ACC112 (cell line): ENCODE measurements around the gene ZDHHC1.
A peak's percentile ranks its signal among the peaks of the same experiment; 100 is the strongest.
"Not testable (repeated sequence)": the region's sequence is repeated elsewhere in the genome, so short reads cannot be mapped to it uniquely, and the experiment has no call there.

Source experiments
- H2AFZ ChIP-seq: fragments of 200-600 bp; sonication (generic); one replicate; pipeline ENCODE4 v1.6.0; 2017; ENCODE audit warnings: antibody characterized with exemption, low read length; ENCODE audit not compliant: unreplicated experiment
- H3K27ac ChIP-seq: fragments of 200-600 bp; sonication (generic); 2 replicates; pipeline ENCODE4 v1.5.1; 2014; ENCODE audit warnings: low read depth, mild to moderate bottlenecking, antibody characterized with exemption, low read length, moderate library complexity
- H3K27me3 ChIP-seq: fragments of 200-600 bp; sonication (generic); 2 replicates; pipeline ENCODE4 v1.6.1; 2014; ENCODE audit warnings: mild to moderate bottlenecking, antibody characterized with exemption, low read length, moderate library complexity, mixed read lengths; ENCODE audit not compliant: insufficient read depth
- H3K36me3 ChIP-seq: fragments of 200-600 bp; sonication (generic); 2 replicates; pipeline ENCODE4 v1.6.1; 2016; ENCODE audit warnings: mild to moderate bottlenecking, antibody characterized with exemption, low read length, moderate library complexity, mixed read lengths; ENCODE audit not compliant: insufficient read depth
- H3K4me1 ChIP-seq: fragments of 200-600 bp; sonication (generic); one replicate; pipeline ENCODE4 v1.6.1; 2016; ENCODE audit warnings: low read length, mixed read lengths; ENCODE audit not compliant: insufficient read depth, unreplicated experiment, control insufficient read depth
- H3K4me3 ChIP-seq: fragments of 200-600 bp; sonication (generic); 2 replicates; pipeline ENCODE4 v1.5.1; 2014; ENCODE audit warnings: mild to moderate bottlenecking, low read depth, low read length
- H3K79me2 ChIP-seq: fragments of 200-600 bp; sonication (generic); one replicate; pipeline ENCODE4 v1.6.0; 2016; ENCODE audit warnings: low read length; ENCODE audit not compliant: control insufficient read depth, unreplicated experiment, insufficient read depth

Gene ZDHHC1

DNA sequence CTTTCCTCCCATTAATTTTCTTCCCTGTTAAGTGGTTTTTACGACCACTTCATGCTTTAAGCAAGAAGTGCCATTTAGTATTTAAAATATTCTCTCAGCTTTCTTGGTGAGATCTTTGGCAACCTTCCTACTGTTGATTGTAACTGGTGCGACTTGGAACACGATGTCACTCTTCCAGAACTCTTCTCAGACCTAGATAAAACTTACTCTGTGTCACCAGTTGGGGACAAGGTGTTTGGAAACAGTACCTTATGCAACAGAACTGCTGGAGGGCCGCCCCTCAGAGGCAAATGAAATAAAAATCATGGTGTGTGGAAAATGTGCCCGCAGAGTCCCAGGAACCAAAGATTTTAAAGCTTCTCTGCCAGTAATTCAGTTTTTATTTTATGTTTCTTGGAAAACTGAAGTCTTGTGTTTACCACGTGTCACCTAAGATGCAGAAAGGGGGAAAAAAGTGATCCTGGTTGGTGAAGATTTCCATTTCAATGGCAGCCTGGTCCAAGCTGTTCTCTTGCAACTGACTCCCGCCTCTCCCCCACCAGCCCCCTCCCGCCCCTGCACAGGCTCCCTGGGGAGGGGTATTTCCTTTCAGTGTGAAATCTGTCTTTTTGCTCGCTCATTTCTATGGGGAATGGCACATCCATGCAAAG lies 7.5 kb upstream of the ZDHHC1 start:
- H3K27ac ChIP-seq, result no peak overlapping the region
- peaks cover 9% of the 10 kb centered on the region; the same call in 1 of the 2 replicates for H3K27me3 ChIP-seq

DNA sequence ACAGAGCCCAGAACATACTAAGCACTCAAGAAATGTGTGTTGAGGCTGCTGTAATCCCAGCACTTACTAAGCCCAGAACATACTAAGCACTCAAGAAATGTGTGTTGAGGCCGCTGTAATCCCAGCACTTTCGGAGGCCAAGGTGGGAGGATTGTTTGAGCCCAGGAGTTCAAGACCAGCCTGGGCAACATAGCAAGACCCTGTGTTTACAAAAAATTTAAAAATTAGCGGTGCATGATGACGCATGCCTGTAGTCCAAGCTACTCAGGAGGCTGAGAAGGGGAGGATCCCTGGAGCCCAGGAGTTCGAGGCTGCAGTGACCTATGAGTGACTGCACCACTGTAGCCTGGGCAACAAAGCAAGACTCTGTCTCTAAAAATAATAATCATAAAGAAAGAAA lies 6.7 kb upstream of the ZDHHC1 start:
- H3K4me3 ChIP-seq, result no peak overlapping the region
- no peak overlapping the region for H2AFZ ChIP-seq
- 0 out of 2 replicates have a peak, but pooled peaks cover 9% of the 10 kb centered on the region for H3K27me3 ChIP-seq
- no peaks in the 10 kb centered on the region for H3K36me3 ChIP-seq
- H3K79me2 ChIP-seq, result no peaks in the 10 kb centered on the region
- no peak overlapping the region for H3K27ac ChIP-seq
- no peaks in the 10 kb centered on the region for H3K4me1 ChIP-seq

More for the DNA sequence above, 7.5 kb upstream of the ZDHHC1 start:
- Histone ChIP-seq H3K79me2 (no peaks in the 10 kb centered on the region), H2AFZ (no peak overlapping the region), H3K4me1 (no peaks in the 10 kb centered on the region), H3K4me3 (no peak overlapping the region), H3K36me3 (no peaks in the 10 kb centered on the region)

DNA sequence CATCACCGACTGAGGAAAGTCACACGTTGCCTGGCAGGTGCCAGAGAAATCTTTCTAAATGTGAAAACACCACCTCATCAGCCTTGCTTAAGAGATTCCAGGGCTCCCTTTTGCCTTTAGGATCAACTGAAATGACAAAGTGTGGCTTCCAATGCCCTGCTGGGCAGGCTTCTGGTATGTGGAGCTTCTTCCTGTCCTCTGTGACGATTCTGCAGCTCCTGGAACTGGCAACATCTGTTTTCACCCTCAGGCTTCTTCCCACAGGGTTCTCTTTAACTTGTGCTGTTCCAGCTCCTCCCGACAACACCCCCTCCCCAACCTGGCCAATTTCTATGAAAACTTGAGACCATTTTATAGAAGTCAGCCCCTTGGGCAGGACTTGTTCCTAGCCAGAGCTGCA lies 4.8 kb upstream of the ZDHHC1 start:
- no peaks in the 10 kb centered on the region for H3K4me1 ChIP-seq
- 0 out of 2 replicates have a peak, but pooled peaks cover 9% of the 10 kb centered on the region for H3K27me3 ChIP-seq
- no peak overlapping the region for H3K4me3 ChIP-seq
- H3K27ac ChIP-seq, result no peak overlapping the region
- H3K79me2 ChIP-seq, result no peaks in the 10 kb centered on the region
- H2AFZ ChIP-seq, result no peak overlapping the region
- H3K36me3 ChIP-seq, result no peaks in the 10 kb centered on the region

DNA sequence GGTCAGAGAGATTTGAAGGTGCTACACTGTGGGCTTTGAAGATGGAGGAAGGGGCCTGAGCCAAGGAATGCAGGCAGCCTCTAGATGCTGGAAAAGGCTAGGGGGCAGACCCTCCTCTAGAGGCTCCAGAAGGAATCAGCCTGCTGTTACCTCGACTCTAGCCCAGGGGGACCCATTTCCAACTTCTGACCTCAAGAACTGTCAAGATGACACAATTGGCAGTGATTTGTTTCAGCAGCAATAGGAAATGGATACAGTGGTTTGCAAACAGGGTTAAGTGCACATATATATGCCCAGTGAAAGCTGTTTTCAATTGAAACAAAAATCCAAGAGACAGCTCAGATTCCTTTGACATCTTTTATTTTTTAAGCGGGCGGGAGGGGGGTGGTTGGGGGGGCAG lies 3.7 kb upstream of the ZDHHC1 start:
- no peaks in the 10 kb centered on the region for H3K4me1 ChIP-seq
- H3K36me3 ChIP-seq, result no peaks in the 10 kb centered on the region
- H3K27ac ChIP-seq, result no peak overlapping the region
- peaks cover 4% of the 10 kb centered on the region for H3K79me2 ChIP-seq
- no peak overlapping the region for H2AFZ ChIP-seq
- H3K4me3 ChIP-seq, result no peak overlapping the region
- no peaks in the 10 kb centered on the region for H3K27me3 ChIP-seq

DNA sequence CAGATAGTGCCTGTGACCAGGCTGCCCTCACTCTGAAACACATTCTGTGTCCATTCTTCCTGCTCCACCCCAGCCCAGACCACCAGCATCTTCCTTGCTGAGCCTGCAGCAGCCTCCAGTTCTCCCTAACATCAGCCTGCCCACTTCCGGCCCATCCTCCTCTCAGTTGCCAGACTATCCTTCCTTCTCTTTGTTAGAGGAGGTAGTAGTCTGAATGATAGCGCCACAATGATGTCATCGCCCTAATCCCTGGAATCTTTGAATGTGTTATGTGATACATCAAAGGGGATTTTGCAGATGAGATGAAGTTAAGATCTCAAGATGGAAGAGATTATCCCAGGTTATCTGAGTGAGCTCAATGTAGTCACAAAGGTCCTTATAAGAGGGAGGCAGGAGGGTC lies 3.2 kb upstream of the ZDHHC1 start:
- no peak overlapping the region for H3K27ac ChIP-seq
- H3K4me3 ChIP-seq, result no peak overlapping the region
- no peaks in the 10 kb centered on the region for H3K4me1 ChIP-seq
- H3K79me2 ChIP-seq, result peaks cover 5% of the 10 kb centered on the region
- H3K27me3 ChIP-seq, result no peaks in the 10 kb centered on the region
- no peaks in the 10 kb centered on the region for H3K36me3 ChIP-seq
- no peak overlapping the region for H2AFZ ChIP-seq

DNA sequence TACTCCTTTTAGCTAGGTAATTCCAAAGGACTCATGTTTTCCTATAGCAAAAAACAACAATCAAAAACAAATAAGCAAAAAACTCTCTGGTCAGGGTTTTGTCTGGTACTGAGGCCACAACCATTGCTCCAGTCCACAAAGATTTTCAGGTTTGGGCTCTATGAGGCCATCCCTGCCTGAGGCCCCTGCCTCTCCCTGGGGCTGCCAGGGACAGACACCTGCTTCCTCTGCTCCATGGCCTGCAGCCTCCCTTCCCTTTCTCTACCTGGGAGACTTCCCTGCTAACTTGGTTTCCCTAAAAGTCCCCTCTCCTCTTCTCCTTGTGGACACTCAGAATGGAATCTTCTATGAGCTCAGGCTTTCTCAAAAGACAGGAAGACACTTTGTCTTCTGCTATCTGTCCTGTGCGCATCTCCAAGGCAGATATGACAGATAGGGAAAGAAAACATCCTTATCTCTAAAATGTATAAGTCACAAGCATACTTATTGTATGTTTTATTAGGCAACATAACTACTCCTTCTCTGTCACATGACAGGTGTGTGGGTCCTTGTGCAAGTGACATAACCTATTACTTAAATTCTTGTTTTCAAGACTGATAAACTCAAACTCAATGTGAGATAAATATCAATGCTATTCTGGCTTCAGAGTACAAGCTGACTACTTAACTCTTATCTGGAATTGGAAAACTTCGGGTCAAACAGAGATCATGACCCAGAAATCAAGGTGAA lies 1.2 kb upstream of the ZDHHC1 start:
- peaks cover 4% of the 10 kb centered on the region for H3K4me1 ChIP-seq
- no peak overlapping the region for H3K27ac ChIP-seq
- no peaks in the 10 kb centered on the region for H3K27me3 ChIP-seq
- H3K36me3 ChIP-seq, result no peaks in the 10 kb centered on the region
- peaks cover 8% of the 10 kb centered on the region for H3K79me2 ChIP-seq
- no peak overlapping the region for H3K4me3 ChIP-seq
- H2AFZ ChIP-seq, result no peak overlapping the region

DNA sequence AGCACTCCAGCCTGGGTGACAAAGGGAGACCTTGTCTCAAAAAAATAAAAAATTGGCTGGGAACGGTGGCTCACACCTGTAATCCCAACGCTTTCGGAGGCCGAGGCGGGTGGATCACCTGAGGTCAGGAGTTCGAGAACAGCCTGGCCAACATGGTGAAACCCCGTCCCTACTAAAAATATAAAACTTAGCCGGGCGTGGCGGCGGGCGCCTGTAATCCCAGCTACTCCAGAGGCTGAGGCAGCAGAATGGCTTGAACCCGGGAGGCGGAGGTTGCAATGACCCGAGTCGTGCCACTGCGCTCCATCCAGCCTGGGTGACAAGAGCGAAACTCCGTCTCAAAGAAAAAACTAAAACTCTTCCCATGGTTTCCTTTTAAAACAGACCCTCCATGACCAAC lies 856 bp downstream of the ZDHHC1 start:
- not testable (repeated sequence) for H3K4me1 ChIP-seq, H3K79me2 ChIP-seq, H3K27me3 ChIP-seq, H3K36me3 ChIP-seq
- H2AFZ ChIP-seq, result peak overlapping the region; percentile 77
- H3K27ac ChIP-seq, result peak overlapping the region; percentile 65
- H3K4me3 ChIP-seq, result peak overlapping the region; percentile 83

DNA sequence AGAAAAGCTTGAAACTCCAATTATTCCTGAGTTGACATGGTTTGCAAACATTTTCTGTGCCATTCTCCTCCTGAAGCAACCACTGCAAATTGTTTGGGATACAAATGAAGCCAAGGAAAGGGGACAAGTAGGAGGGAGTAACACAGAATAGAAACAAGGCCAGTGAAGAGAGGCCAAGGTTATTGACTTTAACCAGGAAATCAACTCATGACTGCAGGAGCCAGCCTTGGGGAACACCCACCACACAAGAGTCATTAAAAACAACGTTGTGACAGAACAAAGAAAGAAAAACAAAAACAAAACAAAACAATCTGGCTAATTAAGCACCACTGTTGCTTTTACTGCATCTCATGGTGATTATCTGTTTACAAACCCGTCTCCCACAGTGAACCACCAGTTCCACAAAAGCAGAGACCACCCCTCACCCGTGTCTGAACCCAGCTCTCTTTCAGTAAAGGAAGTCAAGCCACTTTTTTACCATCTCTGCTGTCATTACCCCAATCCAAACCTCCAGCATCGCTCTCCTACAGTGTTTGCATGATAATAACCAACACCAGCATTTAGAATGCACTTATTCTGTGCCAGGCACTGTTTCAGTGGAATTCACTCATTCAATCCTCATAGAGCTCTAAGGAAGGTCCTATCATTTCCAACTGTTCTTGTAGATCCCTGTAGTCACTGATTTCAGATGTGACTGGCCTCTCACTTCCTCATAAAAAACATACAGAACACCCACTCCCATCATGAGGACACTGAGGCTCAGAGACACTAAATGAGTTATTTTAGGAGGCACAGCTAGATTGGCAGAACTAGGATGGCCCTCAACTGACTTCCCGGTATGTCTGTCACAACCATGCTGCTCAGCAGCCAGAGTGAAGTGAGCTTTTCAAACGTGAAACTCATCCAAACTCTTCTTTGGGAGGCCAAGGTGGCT lies 2.0 kb downstream of the ZDHHC1 start:
- H3K4me1 ChIP-seq, result peaks cover 4% of the 10 kb centered on the region
- H3K27ac ChIP-seq, result no peak overlapping the region
- no peak overlapping the region for H2AFZ ChIP-seq
- H3K4me3 ChIP-seq, result no peak overlapping the region
- no peaks in the 10 kb centered on the region for H3K36me3 ChIP-seq
- no peaks in the 10 kb centered on the region for H3K27me3 ChIP-seq
- peaks cover 8% of the 10 kb centered on the region for H3K79me2 ChIP-seq

DNA sequence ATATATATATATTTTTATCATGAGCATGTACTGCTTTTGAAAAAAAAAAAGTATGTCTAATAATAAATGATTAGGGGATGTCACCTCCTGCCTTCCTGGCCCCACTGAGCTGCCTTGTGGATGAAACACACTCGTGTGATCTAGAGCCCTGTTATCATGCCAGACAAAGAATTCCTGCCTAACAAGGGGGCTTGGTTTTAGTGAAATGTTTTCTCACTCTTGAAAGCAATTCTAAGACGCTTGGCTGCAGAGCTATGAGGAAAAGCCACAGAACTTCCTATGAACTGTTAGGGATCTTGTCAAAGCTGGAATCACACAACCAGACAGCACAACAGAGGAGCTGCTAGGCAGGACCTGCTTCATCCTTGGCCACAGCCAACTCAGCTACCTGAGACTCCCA lies 4.0 kb downstream of the ZDHHC1 start:
- Histone ChIP-seq H3K27me3 (no peaks in the 10 kb centered on the region), H2AFZ (no peak overlapping the region), H3K4me3 (no peak overlapping the region), H3K79me2 (peaks cover 8% of the 10 kb centered on the region), H3K36me3 (no peaks in the 10 kb centered on the region), H3K27ac (no peak overlapping the region), H3K4me1 (peaks cover 10% of the 10 kb centered on the region)

DNA sequence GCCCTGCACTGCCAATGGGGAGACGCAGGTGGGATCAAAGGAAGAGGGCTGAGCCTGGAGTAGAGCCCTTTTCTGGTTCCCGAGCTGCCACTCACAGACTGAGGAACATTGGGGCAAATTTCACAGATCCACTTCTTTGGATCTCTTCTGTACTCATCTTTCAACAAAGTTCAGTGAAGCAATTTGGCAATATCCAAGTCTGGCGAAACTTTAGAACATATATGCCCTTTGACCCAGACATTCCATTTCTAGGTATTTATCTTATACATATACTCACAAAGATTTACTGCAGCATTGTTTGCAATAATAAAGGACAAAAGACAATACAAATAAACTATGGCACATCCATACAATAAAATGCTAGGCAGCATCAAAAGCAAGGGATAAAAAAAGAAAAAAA lies 4.9 kb downstream of the ZDHHC1 start:
- peaks cover 8% of the 10 kb centered on the region for H3K79me2 ChIP-seq
- H3K36me3 ChIP-seq, result no peaks in the 10 kb centered on the region
- H3K27me3 ChIP-seq, result no peaks in the 10 kb centered on the region
- H3K4me1 ChIP-seq, result peaks cover 20% of the 10 kb centered on the region
- H2AFZ ChIP-seq, result no peak overlapping the region
- H3K4me3 ChIP-seq, result no peak overlapping the region
- H3K27ac ChIP-seq, result no peak overlapping the region
